ENCODE measurements around the gene WDR62. TPM values are rescaled to one million over a fixed set of nuclear protein-coding genes. Genes with fewer than 3 reads are reported as not detected.

Gene WDR62
- total and polyA plus RNA-seq, 2 of the 8 experiments (the other 6 are each of a cell fraction or from before 2014, with no cell fraction given) = 28.2 to 39.5 TPM

DNA sequence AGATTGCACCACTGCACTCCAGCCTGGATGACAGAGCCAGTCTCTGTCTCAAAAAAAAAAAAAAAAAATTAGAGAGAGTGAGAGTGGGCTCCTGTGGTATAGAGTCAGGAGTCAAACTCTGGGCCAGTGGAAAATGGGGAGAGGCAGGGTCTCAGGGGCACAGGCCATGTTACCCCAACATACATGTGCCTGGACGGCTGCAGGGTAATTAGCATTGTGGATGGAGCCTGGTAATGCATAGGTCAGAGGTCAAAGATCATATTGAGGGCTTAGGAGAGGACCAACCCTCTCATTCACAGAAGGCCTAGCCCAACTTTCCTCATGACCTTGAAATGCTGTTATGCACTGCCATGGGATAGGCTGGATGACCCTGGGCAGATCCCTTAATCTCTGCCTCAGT, 29.2 kb upstream of the WDR62 start:
- POLR2A ChIA-PET (ENCODE audit: partially characterized antibody) = interaction anchor here (1.6 kb wide), 1 partner anchor 17 kb away, joined by 3 read pairs; the partner anchor contains the start of gene SYNE4
- H3K36me3 ChIP-seq (ENCODE audit: control insufficient read depth in 2 of 4, insufficient read depth in 4 of 4, low read length in 3 of 4) = peaks cover 0 to 26% (median 5%) of the 10 kb centered on the region in 4 experiments; a peak in 4 of 8 replicates
- H2AFZ ChIP-seq (ENCODE audit: low read length) = no peak overlapping the region
- H2BK5ac ChIP-seq (ENCODE audit: low read depth, low read length) = no peak overlapping the region
- no peak overlapping the region for H2BK120ac ChIP-seq (replicated peaks; ENCODE audit: low read depth, low read length)
- H4K91ac ChIP-seq (replicated peaks; ENCODE audit: insufficient read length, low read length) = no peak overlapping the region
- no peak overlapping the region for H3K18ac ChIP-seq (ENCODE audit: extremely low read depth, low read length)
- H3K23me2 ChIP-seq (ENCODE audit: low read depth, low read length) = no peaks in the 10 kb centered on the region
- H3K27me3 ChIP-seq (replicated peaks in 1 of 4; ENCODE audit: control insufficient read depth in 3 of 4, extremely low read depth in 1 of 4, insufficient read depth in 3 of 4, low read length in 3 of 4) = no peaks in the 10 kb centered on the region; a peak in 1 of 7 replicates
- no peak overlapping the region for H2AK5ac ChIP-seq (ENCODE audit: low read depth, low read length)
- no peak overlapping the region for H3K4ac ChIP-seq (replicated peaks; ENCODE audit: insufficient read length, low read depth, low read length)
- H3K9ac ChIP-seq (replicated peaks in 1 of 4; ENCODE audit: extremely low read depth in 1 of 4, low read depth in 3 of 4, low read length in 3 of 4) = no peak overlapping the region
- H3K4me3 ChIP-seq (ENCODE audit: extremely low read depth in 1 of 4, insufficient read depth in 2 of 4, low read depth in 3 of 4, low read length in 4 of 4) = no peak overlapping the region
- whole genome bisulfite sequencing, 2 experiments (ENCODE audit: extremely low coverage in 1 of 2, insufficient coverage in 1 of 2, insufficient read length in 1 of 2, insufficient replicate concordance in 2 of 2, low coverage in 1 of 2, low lambda C conversion rate in 2 of 2, missing lambda C conversion rate in 1 of 2) = 83% methylated on average over 1 of the region's 1 CpG; no CpG with 5 or more reads in 1 of the 2 experiments
- no peaks in the 10 kb centered on the region for H3K79me1 ChIP-seq (ENCODE audit: low read depth, low read length)
- no peak overlapping the region for H4K5ac ChIP-seq (ENCODE audit: insufficient read length, low read depth, low read length)
- no peak overlapping the region for H4K8ac ChIP-seq (ENCODE audit: extremely low read depth, insufficient read depth, low read length)
- no peaks in the 10 kb centered on the region for H3K79me2 ChIP-seq (ENCODE audit: control insufficient read depth in 1 of 2, insufficient read depth in 2 of 2, low read length in 2 of 2)
- H3K14ac ChIP-seq (ENCODE audit: insufficient read length) = no peak overlapping the region
- no peak overlapping the region for H3K4me2 ChIP-seq (ENCODE audit: insufficient read depth in 1 of 2, low read depth in 2 of 2, low read length in 2 of 2)
- H2BK15ac ChIP-seq (ENCODE audit: low read length) = no peak overlapping the region
- CTCF ChIA-PET (ENCODE audit: partially characterized antibody) = no interaction called here
- no peaks in the 10 kb centered on the region for H3K9me3 ChIP-seq (ENCODE audit: insufficient read depth in 2 of 2, low read depth in 1 of 2, low read length in 1 of 2)
- DNase-seq (ENCODE audit: low read depth in 1 of 2, low spot score in 2 of 2) (no peak), FAIRE-seq (no peak)
- H3K27ac ChIP-seq (ENCODE audit: low read depth, low read length) = no peak overlapping the region
- H3K56ac ChIP-seq (replicated peaks; ENCODE audit: insufficient read length, low read depth, low read length) = no peak overlapping the region
- peaks cover 0 to 9% of the 10 kb centered on the region in 2 experiments for H4K20me1 ChIP-seq (replicated peaks in 1 of 2; ENCODE audit: control insufficient read depth in 1 of 2, insufficient read depth in 2 of 2, low read length in 2 of 2)
- H2BK12ac ChIP-seq (ENCODE audit: low read depth, low read length) = no peak overlapping the region
- no peak overlapping the region for H3K23ac ChIP-seq (ENCODE audit: insufficient read length)
- no peaks in the 10 kb centered on the region for H3K4me1 ChIP-seq (replicated peaks in 1 of 4; ENCODE audit: control insufficient read depth in 3 of 4, insufficient read depth in 4 of 4, low read length in 3 of 4)
- H2BK20ac ChIP-seq (ENCODE audit: low read length) = no peak overlapping the region
- no peak for TF ChIP-seq YY1 (IDR thresholded peaks at IDR 0.05; ENCODE audit: low read depth, low read length)
- no peak for TF ChIP-seq BACH1 (IDR thresholded peaks at IDR 0.05; ENCODE audit: low read length)
- TF ChIP-seq POLR2AphosphoS5 (IDR thresholded peaks at IDR 0.05; ENCODE audit: low read depth, low read length) = no peak
- TF ChIP-seq SRF (IDR thresholded peaks at IDR 0.05; ENCODE audit: low read depth, low read length) = no peak
- no peak for TF ChIP-seq SIRT6 (IDR thresholded peaks at IDR 0.05; ENCODE audit: low read length)
- TF ChIP-seq, protein P1, sequence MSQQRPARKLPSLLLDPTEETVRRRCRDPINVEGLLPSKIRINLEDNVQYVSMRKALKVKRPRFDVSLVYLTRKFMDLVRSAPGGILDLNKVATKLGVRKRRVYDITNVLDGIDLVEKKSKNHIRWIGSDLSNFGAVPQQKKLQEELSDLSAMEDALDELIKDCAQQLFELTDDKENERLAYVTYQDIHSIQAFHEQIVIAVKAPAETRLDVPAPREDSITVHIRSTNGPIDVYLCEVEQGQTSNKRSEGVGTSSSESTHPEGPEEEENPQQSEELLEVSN (IDR thresholded peaks at IDR 0.05) = no peak
- no peak for TF ChIP-seq CEBPB (IDR thresholded peaks at IDR 0.05; ENCODE audit: low read depth, low read length)
- TF ChIP-seq, protein P2, sequence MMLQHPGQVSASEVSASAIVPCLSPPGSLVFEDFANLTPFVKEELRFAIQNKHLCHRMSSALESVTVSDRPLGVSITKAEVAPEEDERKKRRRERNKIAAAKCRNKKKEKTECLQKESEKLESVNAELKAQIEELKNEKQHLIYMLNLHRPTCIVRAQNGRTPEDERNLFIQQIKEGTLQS (IDR thresholded peaks at IDR 0.05; ENCODE audit: insufficient read depth, low read depth, low read length) = no peak
- TF ChIP-seq PHF8 (conservative IDR thresholded peaks at IDR 0.05; ENCODE audit: low read depth, low read length) = no peak
- TF ChIP-seq CBX8 (IDR thresholded peaks at IDR 0.05; ENCODE audit: borderline replicate concordance, low read depth, low read length) = no peak
- TF ChIP-seq TAF1 (IDR thresholded peaks at IDR 0.05; ENCODE audit: low read depth, low read length) = no peak
- TF ChIP-seq HDAC2 (IDR thresholded peaks at IDR 0.05; ENCODE audit: borderline replicate concordance in 1 of 2, low read depth in 2 of 2, low read length in 2 of 2) = no peak
